Pancreas (tissue), 10 donors: ENCODE measurements around the gene CELF1. TPM values are rescaled to one million over a fixed set of nuclear protein-coding genes. Genes with fewer than 3 reads are reported as not detected.

ENCODE experiments used
- ATAC-seq, 4 donors: fragments of 200-7000 bp; cut with Tn5 transposase; one replicate each; pipeline versions ENCODE4 v1.8.0 to v1.9.1; 2020; ENCODE audit warnings: mild to moderate bottlenecking in 4 of 4, moderate library complexity in 4 of 4
- DNase-seq, 6 donors: peaks; one replicate each; pipeline ENCODE4 v3.0.0-alpha.2; 2020
- FAIRE-seq: peaks from 2 replicates; lab custom pipeline; 2012; peaks lifted over from hg19 to GRCh38; lab: Jason Lieb, UNC
- H3K27ac ChIP-seq, 4 donors: fragments of 200-600 bp; sonication (generic); 1 replicate in 3 of 4; 2 replicates in 1 of 4; pipeline versions ENCODE4 v1.5.0 to v1.8.0; 2020
- H3K27me3 ChIP-seq, 4 donors: fragments of 200-600 bp; one replicate each; pipeline ENCODE4 v1.8.0; 2021
- H3K36me3 ChIP-seq, 3 donors: fragments of 200-600 bp; sonication (generic) in 1 of 3; one replicate each; pipeline versions ENCODE4 v1.5.0 to v1.8.0; 2020 to 2021
- H3K4me1 ChIP-seq, 3 donors: fragments of 200-600 bp; one replicate each; pipeline ENCODE4 v1.8.0; 2021
- H3K4me3 ChIP-seq, 4 donors: fragments of 200-600 bp; sonication (generic) in 2 of 4; one replicate each; pipeline versions ENCODE4 v1.5.0 to v1.8.0; 2020 to 2021
- H3K9me3 ChIP-seq, 4 donors: fragments of 200-600 bp; one replicate each; pipeline ENCODE4 v1.8.0; 2021
- WGBS, 2 donors: extraction: QIAGEN DNeasy Blood & Tissue Kit; methylation state at CpG; one replicate each; pipeline ENCODE4 v1.1.7; 2013; 5-methylcytosine and 5-hydroxymethylcytosine counted together
- intact Hi-C, 3 donors: fragments of 100-400 bp; cut with DNase I; formaldehyde crosslinking; loops; one replicate each; pipeline versions ENCODE4 v1.11.1 to v1.14.2; 2022
- polyA plus RNA-seq, 2 donors: library from polyadenylated mRNA; stranded (reverse); fragments of 200-250 nt; gene quantifications; one replicate each; pipeline ENCODE4 v1.2.3, GENCODE V29; 2013
- total RNA-seq, 6 donors: library from RNA; stranded (reverse); fragmentation: NEBNext Ultra II Directional in 4 of 6; extraction: Animal tissue kit (Norgen Biotek cat#: 25700) in 4 of 6; gene quantifications; one replicate each; pipeline versions ENCODE4 v1.2.1 to v1.2.4, GENCODE V29; 2021 to 2023
- TF ChIP-seq, protein P1 (sequence below), 4 donors: fragments of 200-600 bp; sonication (generic) in 3 of 4; IDR thresholded peaks; one replicate each; pipeline versions ENCODE4 v1.5.0 to v1.8.0; 2021; ENCODE audit warnings: antibody characterized with exemption in 4 of 4
- donor health status: healthy with polysubstance abuse.
- donor health status: DM: no; HTN: no; CAD: no; lungs with moderate emphysema.
- donor health status: DM: no; HTN: no; CAD: no.
- donor health status: control.
- donor health status: control.
- donor health status: Bipolar disorder and iron deficiency.
- donor health status: DM: yes; HTN: yes; CAD: no.
- donor health status: DM: no; HTN: no; CAD: no.
- donor health status: DM: no; HTN: no; CAD: no.
- donor health status: DM: yes; HTN: yes; CAD: no.

Gene CELF1
- total and polyA plus RNA-seq, 8 donors = 20.0 to 56.3 (median 35.9) TPM

DNA sequence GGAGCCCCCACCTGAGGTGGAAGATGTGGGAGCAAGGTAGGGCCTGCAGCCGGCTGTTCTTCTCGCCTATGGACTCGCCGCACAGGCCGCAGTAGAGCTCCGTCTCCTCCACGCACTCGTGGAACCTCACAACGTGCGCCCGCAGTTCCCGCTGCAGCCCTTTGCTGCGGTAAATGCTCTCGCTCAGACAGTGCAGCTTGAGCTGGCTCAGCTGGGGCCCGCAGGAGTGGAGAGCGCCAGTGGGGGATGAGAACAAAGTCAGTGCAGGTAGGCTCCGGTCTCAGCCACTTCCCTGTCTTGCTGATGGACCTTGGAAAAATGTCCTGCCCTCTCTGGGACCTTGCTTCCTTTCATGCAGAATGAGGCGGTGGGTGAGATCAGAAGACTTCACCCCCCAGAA, 114.2 kb downstream of the CELF1 start:
- no peak for DNase-seq

GRCh38 chr11:47437746-47438418, 115.0 kb downstream of the CELF1 start:
- WGBS, 2 donors = 41 to 42% methylated on average over 11 to 16 of the region's 16 CpGs
- TF ChIP-seq, protein P1, sequence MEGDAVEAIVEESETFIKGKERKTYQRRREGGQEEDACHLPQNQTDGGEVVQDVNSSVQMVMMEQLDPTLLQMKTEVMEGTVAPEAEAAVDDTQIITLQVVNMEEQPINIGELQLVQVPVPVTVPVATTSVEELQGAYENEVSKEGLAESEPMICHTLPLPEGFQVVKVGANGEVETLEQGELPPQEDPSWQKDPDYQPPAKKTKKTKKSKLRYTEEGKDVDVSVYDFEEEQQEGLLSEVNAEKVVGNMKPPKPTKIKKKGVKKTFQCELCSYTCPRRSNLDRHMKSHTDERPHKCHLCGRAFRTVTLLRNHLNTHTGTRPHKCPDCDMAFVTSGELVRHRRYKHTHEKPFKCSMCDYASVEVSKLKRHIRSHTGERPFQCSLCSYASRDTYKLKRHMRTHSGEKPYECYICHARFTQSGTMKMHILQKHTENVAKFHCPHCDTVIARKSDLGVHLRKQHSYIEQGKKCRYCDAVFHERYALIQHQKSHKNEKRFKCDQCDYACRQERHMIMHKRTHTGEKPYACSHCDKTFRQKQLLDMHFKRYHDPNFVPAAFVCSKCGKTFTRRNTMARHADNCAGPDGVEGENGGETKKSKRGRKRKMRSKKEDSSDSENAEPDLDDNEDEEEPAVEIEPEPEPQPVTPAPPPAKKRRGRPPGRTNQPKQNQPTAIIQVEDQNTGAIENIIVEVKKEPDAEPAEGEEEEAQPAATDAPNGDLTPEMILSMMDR (IDR thresholded peaks at IDR 0.05) = no peak
- intact Hi-C loops = no loop called here
- ATAC-seq (peak; percentile 64 to 95 (median 82)), DNase-seq (peak in 5 of 6 donors; percentile 46 to 84 (median 71)), FAIRE-seq (no peak)
- Histone ChIP-seq H3K27ac (peak overlapping the region; percentile 17 to 51 (median 44)), H3K4me1 (peaks cover 0 to 9% (median 0%) of the 10 kb centered on the region in 3 donors), H3K27me3 (no peaks in the 10 kb centered on the region), H3K4me3 (no peak overlapping the region), H3K9me3 (no peaks in the 10 kb centered on the region), H3K36me3 (no peaks in the 10 kb centered on the region)

More for the DNA sequence above, 114.2 kb downstream of the CELF1 start:
- no peak for ATAC-seq
- Histone ChIP-seq H3K27ac (no peak overlapping the region), H3K36me3 (no peaks in the 10 kb centered on the region), H3K9me3 (no peaks in the 10 kb centered on the region), H3K4me3 (no peak overlapping the region), H3K4me1 (peaks cover 0 to 9% (median 0%) of the 10 kb centered on the region in 3 donors), H3K27me3 (no peaks in the 10 kb centered on the region)
- intact Hi-C loops = no loop called here
- TF ChIP-seq, protein P1 (IDR thresholded peaks at IDR 0.05) = no peak
- FAIRE-seq = no peak
- 93 to 97% methylated on average over 18 of the region's 18 CpGs for WGBS, 2 donors

DNA sequence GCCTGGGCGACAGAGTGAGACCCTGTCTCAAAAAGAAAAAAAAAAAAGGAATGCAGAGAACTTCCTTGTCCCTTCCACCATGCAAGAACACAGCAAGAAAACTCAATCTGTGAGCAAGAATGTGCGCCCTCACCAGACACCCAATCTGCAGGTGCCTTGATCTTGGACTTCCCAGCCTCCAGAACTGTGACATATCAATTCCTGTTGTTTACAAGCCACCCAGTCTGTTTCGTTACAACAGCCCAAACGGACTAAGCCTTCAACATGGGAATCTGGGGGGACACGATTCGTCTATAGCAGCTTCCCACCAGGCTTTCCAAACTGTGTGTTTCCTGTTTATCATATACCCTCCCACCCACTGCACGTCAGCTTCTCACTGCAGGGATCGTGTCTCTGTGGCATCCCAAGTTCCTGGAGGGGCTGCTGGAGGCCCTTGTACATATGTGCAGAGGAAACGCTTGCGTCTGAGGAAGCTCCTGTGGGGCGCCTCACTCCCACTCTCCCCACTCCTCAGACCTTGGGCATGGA, 115.7 kb downstream of the CELF1 start:
- Histone ChIP-seq H3K36me3 (no peaks in the 10 kb centered on the region), H3K4me1 (peaks cover 0 to 9% (median 0%) of the 10 kb centered on the region in 3 donors), H3K4me3 (no peak overlapping the region), H3K9me3 (no peaks in the 10 kb centered on the region), H3K27ac (peak overlapping the region; percentile 17 to 51 (median 44)), H3K27me3 (no peaks in the 10 kb centered on the region)
- ATAC-seq (no peak), FAIRE-seq (no peak), DNase-seq (no peak)
- TF ChIP-seq, protein P1 (IDR thresholded peaks at IDR 0.05) = no peak
- WGBS, 2 donors = 73 to 86% methylated on average over 11 of the region's 11 CpGs
- intact Hi-C loops = no loop called here

DNA sequence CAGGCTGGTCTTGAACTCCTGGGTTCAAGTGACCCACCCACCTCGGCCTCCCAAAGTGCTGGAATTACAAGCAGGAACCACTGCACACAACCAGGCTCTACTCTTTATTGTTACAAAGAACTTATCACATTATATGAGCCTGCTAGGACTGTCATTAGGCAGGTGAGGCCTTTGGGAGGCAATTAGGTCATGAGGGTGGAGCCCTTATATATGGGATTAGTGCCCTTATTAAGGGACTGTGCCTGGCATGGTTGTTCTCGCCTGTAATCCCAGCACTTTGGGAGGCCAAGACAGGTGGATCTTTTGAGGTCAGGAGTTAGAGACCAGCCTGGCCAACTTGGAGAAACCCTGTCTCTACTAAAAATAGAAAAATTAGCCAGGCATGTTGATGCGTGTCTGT, 116.2 kb downstream of the CELF1 start:
- no peak for ATAC-seq
- intact Hi-C loops = no loop called here
- Histone ChIP-seq H3K27me3 (no peaks in the 10 kb centered on the region), H3K36me3 (no peaks in the 10 kb centered on the region), H3K4me3 (no peak overlapping the region), H3K27ac (no peak overlapping the region), H3K4me1 (peaks cover 0 to 9% (median 0%) of the 10 kb centered on the region in 3 donors), H3K9me3 (no peaks in the 10 kb centered on the region)
- WGBS, 2 donors = 95 to 99% methylated on average over 3 of the region's 3 CpGs
- TF ChIP-seq, protein P1 (IDR thresholded peaks at IDR 0.05) = no peak
- no peak for FAIRE-seq
- no peak for DNase-seq

DNA sequence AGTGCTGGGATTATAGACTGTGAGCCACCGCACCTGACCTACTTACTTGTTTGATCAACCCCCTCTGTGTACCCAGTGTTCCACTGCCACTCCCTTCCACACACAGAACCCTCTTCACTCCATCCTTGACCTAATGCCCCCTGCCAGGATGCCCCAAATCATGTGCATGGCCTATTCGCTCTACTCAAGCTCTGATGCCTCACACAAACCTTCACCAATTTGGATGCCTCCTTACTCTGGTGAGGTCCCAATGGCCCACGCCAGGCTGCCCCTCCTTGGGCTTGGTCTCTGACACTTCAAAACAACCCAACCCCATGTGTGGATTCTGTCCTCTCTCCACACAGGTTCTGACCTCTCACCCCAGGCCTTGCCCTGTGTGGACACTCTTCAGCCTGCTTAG, 117.2 kb downstream of the CELF1 start:
- Histone ChIP-seq H3K27ac (no peak overlapping the region), H3K36me3 (no peaks in the 10 kb centered on the region), H3K4me3 (no peak overlapping the region), H3K4me1 (peaks cover 0 to 9% (median 0%) of the 10 kb centered on the region in 3 donors), H3K9me3 (no peaks in the 10 kb centered on the region), H3K27me3 (no peaks in the 10 kb centered on the region)
- FAIRE-seq (no peak), ATAC-seq (no peak), DNase-seq (no peak)
- TF ChIP-seq, protein P1 (IDR thresholded peaks at IDR 0.05) = no peak
- intact Hi-C loops = no loop called here
- 82% methylated on average over 3 of the region's 3 CpGs for WGBS, 2 donors
